H9 (cell line): Measurements from ENCODE around the gene MSANTD1. TPM values are rescaled to one million over a fixed set of nuclear protein-coding genes. Genes with fewer than 3 reads are reported as not detected.

Experiments
- DNase-seq: peaks from one replicate; pipeline ENCODE4 v3.0.0-alpha.2; 2017
- H2AFZ ChIP-seq: one replicate; pipeline ENCODE4 v1.6.1; 2013; ENCODE audit warnings: mild to moderate bottlenecking, low read length, control low read depth, moderate library complexity
- H2AK5ac ChIP-seq: 2 replicates; pipeline ENCODE4 v1.6.1; 2013; ENCODE audit warnings: low read length, control low read depth, mixed read lengths; ENCODE audit not compliant: insufficient read length
- H2BK120ac ChIP-seq: one replicate; pipeline ENCODE4 v1.6.1; 2013; ENCODE audit warnings: low read depth, mild to moderate bottlenecking, low read length, control low read depth, inconsistent platforms; ENCODE audit not compliant: poor library complexity, severe bottlenecking
- H2BK12ac ChIP-seq: 2 replicates; pipeline ENCODE4 v1.6.1; 2013; ENCODE audit warnings: low read length, control low read depth, mixed read lengths, low read depth; ENCODE audit not compliant: insufficient read length
- H2BK15ac ChIP-seq: 2 replicates; pipeline ENCODE4 v1.6.1; 2013; ENCODE audit warnings: low read depth, low read length, control low read depth
- H2BK20ac ChIP-seq: one replicate; pipeline ENCODE4 v1.6.1; 2013; ENCODE audit warnings: low read depth, mild to moderate bottlenecking, low read length, control low read depth, inconsistent platforms; ENCODE audit not compliant: poor library complexity, severe bottlenecking
- H2BK5ac ChIP-seq: 2 replicates; pipeline ENCODE4 v1.6.1; 2013; ENCODE audit warnings: low read length, control low read depth, mixed read lengths; ENCODE audit not compliant: insufficient read length
- H3K14ac ChIP-seq: 2 replicates; pipeline ENCODE4 v1.6.1; 2013; ENCODE audit warnings: low read length, control low read depth; ENCODE audit not compliant: insufficient read depth
- H3K18ac ChIP-seq: 2 replicates; pipeline ENCODE4 v1.6.1; 2013; ENCODE audit warnings: low read depth, mild to moderate bottlenecking, mixed read lengths, low read length, control low read depth; ENCODE audit not compliant: insufficient read length
- H3K23ac ChIP-seq: 2 replicates; pipeline ENCODE4 v1.6.1; 2013; ENCODE audit warnings: low read length, control low read depth, mixed read lengths, low read depth; ENCODE audit not compliant: insufficient read length
- H3K23me2 ChIP-seq: 2 replicates; pipeline ENCODE4 v1.6.1; 2013; ENCODE audit warnings: low read depth, mild to moderate bottlenecking, mixed read lengths, low read length, control low read depth; ENCODE audit not compliant: insufficient read length, poor library complexity, severe bottlenecking
- H3K27ac ChIP-seq: 2 replicates; pipeline ENCODE4 v1.5.1; 2013; ENCODE audit warnings: low read length, control low read depth, mixed read lengths, low read depth; ENCODE audit not compliant: insufficient read length
- H3K27me3 ChIP-seq: 2 replicates; pipeline ENCODE4 v1.6.1; 2013; ENCODE audit warnings: low read length, control low read depth, inconsistent platforms; ENCODE audit not compliant: insufficient read depth
- H3K4ac ChIP-seq: 2 replicates; pipeline ENCODE4 v1.6.1; 2013; ENCODE audit warnings: low read depth, mild to moderate bottlenecking, control low read depth, inconsistent platforms, low read length, moderate library complexity
- H3K4me1 ChIP-seq: 2 replicates; pipeline ENCODE4 v1.6.1; 2013; ENCODE audit warnings: low read length, control low read depth, inconsistent platforms; ENCODE audit not compliant: insufficient read depth
- H3K4me2 ChIP-seq: 2 replicates; pipeline ENCODE4 v1.6.1; 2013; ENCODE audit warnings: low read length, control low read depth, mixed read lengths; ENCODE audit not compliant: insufficient read length, insufficient read depth
- H3K56ac ChIP-seq: 2 replicates; pipeline ENCODE4 v1.6.1; 2013; ENCODE audit warnings: low read depth, mild to moderate bottlenecking, mixed read lengths, low read length, control low read depth; ENCODE audit not compliant: insufficient read length
- H3K79me1 ChIP-seq: 2 replicates; pipeline ENCODE4 v1.6.1; 2013; ENCODE audit warnings: low read depth, mild to moderate bottlenecking, moderate library complexity, low read length, control low read depth, inconsistent platforms; ENCODE audit not compliant: insufficient read depth, poor library complexity, severe bottlenecking
- H3K79me2 ChIP-seq: 2 replicates; pipeline ENCODE4 v1.6.1; 2013; ENCODE audit warnings: low read length, control low read depth, inconsistent platforms; ENCODE audit not compliant: insufficient read depth
- H3K9ac ChIP-seq: 2 replicates; pipeline ENCODE4 v1.6.1; 2013; ENCODE audit warnings: low read length, control low read depth, mixed read lengths; ENCODE audit not compliant: insufficient read length; ENCODE audit errors: extremely low read depth
- H3K9me3 ChIP-seq: one replicate; pipeline ENCODE4 v1.6.1; 2013; ENCODE audit warnings: low read depth, low read length, inconsistent platforms; ENCODE audit not compliant: control insufficient read depth
- H3T11ph ChIP-seq: one replicate; pipeline ENCODE4 v1.6.1; 2013; ENCODE audit warnings: mild to moderate bottlenecking, low read length, control low read depth, inconsistent platforms
- H4K20me1 ChIP-seq: one replicate; pipeline ENCODE4 v1.6.1; 2013; ENCODE audit not compliant: control insufficient read depth, insufficient read length, insufficient read depth
- H4K5ac ChIP-seq: 2 replicates; pipeline ENCODE4 v1.6.1; 2013; ENCODE audit warnings: low read depth, mild to moderate bottlenecking, mixed read lengths, low read length, control low read depth; ENCODE audit not compliant: insufficient read length
- H4K8ac ChIP-seq: replicated peaks from 2 replicates; pipeline ENCODE4 v1.6.1; 2013; ENCODE audit warnings: low read length, control low read depth, mixed read lengths, low read depth; ENCODE audit not compliant: insufficient read length
- H4K91ac ChIP-seq: 2 replicates; pipeline ENCODE4 v1.6.1; 2013; ENCODE audit warnings: low read depth, mild to moderate bottlenecking, moderate library complexity, mixed read lengths, low read length, control low read depth; ENCODE audit not compliant: insufficient read length
- H3K27ac Mint-ChIP-seq, 3 experiments: 2 replicates in 2 of 3; 3 replicates in 1 of 3; pipeline ENCODE4 v1.8.0; 2020 to 2021; ENCODE audit warnings: mixed read lengths in 3 of 3, mild to moderate bottlenecking in 1 of 3, moderate library complexity in 1 of 3
- H3K27me3 Mint-ChIP-seq: 2 replicates; pipeline ENCODE4 v1.8.0; 2021; ENCODE audit warnings: low read depth, mild to moderate bottlenecking, moderate library complexity, mixed read lengths
- H3K36me3 Mint-ChIP-seq, 3 experiments: 2 replicates in 2 of 3; 3 replicates in 1 of 3; pipeline ENCODE4 v1.8.0; 2020 to 2021; ENCODE audit warnings: low read depth in 3 of 3, mixed read lengths in 3 of 3; ENCODE audit not compliant: insufficient read depth in 1 of 3
- H3K4me1 Mint-ChIP-seq, 2 experiments: 2 replicates each; pipeline ENCODE4 v1.8.0; 2020; ENCODE audit warnings: mixed read lengths in 2 of 2
- H3K4me3 Mint-ChIP-seq, 2 experiments: 2 replicates in 1 of 2; 3 replicates in 1 of 2; pipeline ENCODE4 v1.8.0; 2020 to 2021; ENCODE audit warnings: mild to moderate bottlenecking in 2 of 2, mixed read lengths in 2 of 2, moderate library complexity in 1 of 2
- H3K9me3 Mint-ChIP-seq, 2 experiments: 2 replicates in 1 of 2; 3 replicates in 1 of 2; pipeline ENCODE4 v1.8.0; 2020; ENCODE audit warnings: mild to moderate bottlenecking in 2 of 2, mixed read lengths in 2 of 2, moderate library complexity in 1 of 2
- CTCF ChIP-seq: fragments of 200-600 bp; sonication (generic); conservative IDR thresholded peaks from 3 replicates; pipeline ENCODE4 v1.8.0; 2021; ENCODE audit warnings: antibody characterized with exemption, mild to moderate bottlenecking
- WGBS: extraction: QIAGEN DNeasy Blood & Tissue Kit; methylation state at CpG from one replicate; pipeline ENCODE4 v1.1.7; 2013; ENCODE audit warnings: missing lambda C conversion rate, low lambda C conversion rate, mixed read lengths; ENCODE audit not compliant: insufficient read length; ENCODE audit errors: extremely low coverage; 5-methylcytosine and 5-hydroxymethylcytosine counted together
- total RNA-seq: library from RNA; stranded (reverse); gene quantifications from 2 replicates; pipeline ENCODE4 v1.2.1, GENCODE V29; 2021

MSANTD1 gene
- total RNA-seq, 1 experiment from 2014 or later: 0.83 TPM

- H3K36me3 Mint-ChIP-seq: no peaks in the 10 kb centered on the region
- no peak overlapping the region for H3K56ac ChIP-seq
- DNase-seq: peak; percentile 24
- no peak overlapping the region for H2BK5ac ChIP-seq
- no peak overlapping the region; the same call in 1 of the 2 replicates for H3K14ac ChIP-seq
- H3K27ac Mint-ChIP-seq: no peak overlapping the region
- no peak overlapping the region for H4K91ac ChIP-seq
- H4K20me1 ChIP-seq: no peaks in the 10 kb centered on the region
- no peak overlapping the region for H2AFZ ChIP-seq
- H2BK20ac ChIP-seq: no peak overlapping the region
- H4K5ac ChIP-seq: no peak overlapping the region
- peaks cover 4% of the 10 kb centered on the region; the same call in 1 of the 2 replicates for H3K27me3 Mint-ChIP-seq
- H3K4me3 Mint-ChIP-seq: no peak overlapping the region
- no peaks in the 10 kb centered on the region for H3K79me2 ChIP-seq
- no peaks in the 10 kb centered on the region for H3K4me1 Mint-ChIP-seq
- no peak overlapping the region for H4K8ac ChIP-seq
- H2BK15ac ChIP-seq: no peak overlapping the region
- no peak overlapping the region for H3K27ac ChIP-seq
- no peaks in the 10 kb centered on the region for H3K4me1 ChIP-seq
- no peaks in the 10 kb centered on the region for H3K79me1 ChIP-seq
- no peaks in the 10 kb centered on the region; a peak in 1 of 5 replicates for H3K9me3 Mint-ChIP-seq
- no peak overlapping the region for H2BK12ac ChIP-seq
- H3K4me2 ChIP-seq: no peak overlapping the region
- no peak overlapping the region for H3K9ac ChIP-seq
- H3K23me2 ChIP-seq: no peaks in the 10 kb centered on the region
- no peak overlapping the region for H3K18ac ChIP-seq
- H3K27me3 ChIP-seq: no peaks in the 10 kb centered on the region
- no peak for TF ChIP-seq CTCF
- H3T11ph ChIP-seq: no peak overlapping the region
- no peaks in the 10 kb centered on the region for H3K9me3 ChIP-seq
- H2BK120ac ChIP-seq: no peak overlapping the region
- no peak overlapping the region for H2AK5ac ChIP-seq
- H3K4ac ChIP-seq: no peak overlapping the region
- no CpG with 5 or more reads among the region's 29 CpGs for WGBS
- no peak overlapping the region for H3K23ac ChIP-seq
Measured at GRCh38 chr4:3257556-3258482, 8.9 kb downstream of the MSANTD1 start.
